ENCODE data around the gene PYDC1.
A peak's percentile ranks its signal among the peaks of the same experiment; 100 is the strongest.
"Not testable (repeated sequence)": the region's sequence is repeated elsewhere in the genome, so short reads cannot be mapped to it uniquely, and the experiment has no call there.

PYDC1 gene

DNA sequence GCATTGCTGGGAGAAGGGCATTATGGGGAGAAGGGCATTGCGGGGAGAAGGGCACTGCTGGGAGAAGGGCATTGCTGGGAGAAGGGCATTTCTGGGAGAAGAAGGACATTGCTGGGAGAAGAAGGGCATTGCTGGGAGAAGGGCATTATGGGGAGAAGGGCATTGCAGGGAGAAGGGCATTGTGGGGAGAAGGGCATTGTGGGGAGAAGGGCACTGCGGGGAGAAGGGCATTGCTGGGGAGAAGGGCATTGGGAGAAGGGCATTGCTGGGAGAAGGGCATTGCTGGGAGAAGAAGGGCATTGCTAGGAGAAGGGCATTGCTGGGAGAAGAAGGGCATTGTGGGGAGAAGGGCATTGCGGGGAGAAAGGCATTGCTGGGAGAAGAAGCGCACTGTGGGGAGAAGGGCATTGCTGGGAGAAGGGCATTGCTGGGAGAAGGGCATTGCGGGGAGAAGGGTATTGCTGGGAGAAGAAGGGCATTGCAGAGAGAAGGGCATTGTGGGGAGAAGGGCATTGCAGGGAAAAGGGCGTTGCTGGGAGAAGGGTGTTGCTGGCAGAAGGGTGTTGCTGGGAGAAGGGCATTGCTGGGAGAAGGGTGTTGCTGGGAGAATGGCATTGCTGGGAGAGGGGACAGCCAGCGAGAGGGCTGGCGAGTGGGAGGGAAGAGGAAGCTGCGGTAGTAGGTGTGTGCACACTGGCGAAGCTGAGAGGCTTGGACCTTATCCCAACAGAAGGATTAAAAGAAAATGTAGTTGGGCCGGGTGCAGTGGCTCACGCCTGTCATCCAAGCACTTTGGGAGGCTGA lies 4.6 kb upstream of the PYDC1 start:
- no peak for DNase-seq (ENCODE audit: low spot score)

DNA sequence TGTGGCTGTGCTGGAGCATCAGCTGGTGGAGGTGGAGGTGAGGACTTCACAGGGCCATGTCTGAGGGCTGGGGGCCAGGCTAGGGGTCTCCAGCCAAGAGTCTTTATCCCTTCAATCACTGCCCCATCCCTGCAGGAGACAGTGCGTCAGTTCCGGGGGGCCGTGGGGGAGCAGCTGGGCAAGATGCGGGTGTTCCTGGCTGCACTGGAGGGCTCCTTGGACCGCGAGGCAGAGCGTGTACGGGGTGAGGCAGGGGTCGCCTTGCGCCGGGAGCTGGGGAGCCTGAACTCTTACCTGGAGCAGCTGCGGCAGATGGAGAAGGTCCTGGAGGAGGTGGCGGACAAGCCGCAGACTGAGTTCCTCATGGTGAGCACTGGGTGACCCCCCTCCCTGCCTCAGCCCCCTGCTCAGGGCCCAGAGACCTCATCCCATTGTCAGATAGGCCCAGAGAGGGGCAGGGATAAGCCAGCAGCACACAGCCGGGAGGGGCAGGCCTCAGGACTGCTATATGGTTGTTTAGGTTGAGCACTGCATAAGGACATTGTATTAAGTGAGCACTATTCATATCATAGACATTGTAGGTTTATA lies 2.3 kb upstream of the PYDC1 start:
- no peak for DNase-seq (ENCODE audit: low spot score)

DNA sequence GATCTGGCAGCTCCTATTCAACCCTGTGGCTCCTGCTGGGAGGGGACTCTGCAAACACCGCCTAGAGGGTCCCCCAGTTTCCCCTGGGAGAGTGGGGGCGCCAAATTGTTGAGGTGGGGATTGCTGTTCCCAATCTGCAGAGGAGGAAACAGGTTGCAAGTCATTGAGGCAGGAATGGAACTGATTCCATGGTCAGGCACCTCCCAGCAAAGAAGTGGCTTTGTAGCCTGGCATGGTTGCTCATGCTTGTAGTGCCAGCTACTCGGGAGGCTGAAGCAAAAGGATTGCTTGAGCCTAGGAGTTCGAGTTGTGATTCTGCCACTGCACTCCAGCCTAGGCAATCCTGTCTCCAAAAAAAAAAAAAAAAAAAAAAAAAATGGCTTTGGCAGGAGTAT lies 198 bp upstream of the PYDC1 start:
- DNase-seq (ENCODE audit: low spot score), result no peak

DNA sequence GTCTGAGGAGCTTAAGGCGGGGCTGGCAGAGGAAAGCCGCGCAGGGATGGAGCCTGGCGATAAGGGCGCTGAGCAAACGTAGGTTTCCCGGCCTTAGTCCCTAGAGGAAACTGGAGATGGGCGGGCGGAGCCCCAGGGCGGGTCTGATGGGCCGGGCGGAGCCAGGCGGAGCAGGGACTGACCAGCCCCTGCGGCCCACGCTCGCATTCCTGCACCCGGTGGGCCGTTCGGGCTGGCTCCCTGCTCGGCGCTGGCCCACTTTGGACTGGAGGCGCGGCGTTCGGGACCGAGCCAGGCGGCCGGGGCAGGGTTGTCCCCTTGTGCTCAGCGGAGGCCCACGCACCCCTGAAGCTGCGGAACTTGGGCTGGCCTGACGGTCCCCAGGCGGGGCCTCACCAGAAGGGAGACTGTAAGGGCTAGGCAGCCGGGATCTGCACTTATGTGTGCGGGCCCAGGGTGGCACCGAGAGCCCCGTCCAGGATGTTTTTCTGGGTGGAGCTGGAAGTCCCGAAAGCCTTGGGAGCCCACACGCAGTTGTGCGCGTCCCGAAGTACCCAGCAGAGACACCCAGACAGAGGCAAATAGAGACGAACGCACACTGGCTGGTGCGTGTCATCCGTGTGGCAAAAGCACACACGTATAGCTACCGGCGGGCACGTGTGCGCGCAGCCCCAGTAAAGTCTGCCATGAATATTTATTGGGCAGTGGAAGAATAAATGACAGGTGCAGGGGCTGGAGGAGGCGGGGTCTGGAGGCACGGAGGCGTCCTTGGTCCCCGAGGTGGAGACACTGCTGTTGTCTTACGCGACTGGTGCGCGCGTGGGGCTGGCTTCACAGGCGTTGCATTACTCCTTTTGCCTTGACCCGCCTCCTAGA lies 1.4 kb downstream of the PYDC1 start:
- no peak for DNase-seq (ENCODE audit: low spot score)

DNA sequence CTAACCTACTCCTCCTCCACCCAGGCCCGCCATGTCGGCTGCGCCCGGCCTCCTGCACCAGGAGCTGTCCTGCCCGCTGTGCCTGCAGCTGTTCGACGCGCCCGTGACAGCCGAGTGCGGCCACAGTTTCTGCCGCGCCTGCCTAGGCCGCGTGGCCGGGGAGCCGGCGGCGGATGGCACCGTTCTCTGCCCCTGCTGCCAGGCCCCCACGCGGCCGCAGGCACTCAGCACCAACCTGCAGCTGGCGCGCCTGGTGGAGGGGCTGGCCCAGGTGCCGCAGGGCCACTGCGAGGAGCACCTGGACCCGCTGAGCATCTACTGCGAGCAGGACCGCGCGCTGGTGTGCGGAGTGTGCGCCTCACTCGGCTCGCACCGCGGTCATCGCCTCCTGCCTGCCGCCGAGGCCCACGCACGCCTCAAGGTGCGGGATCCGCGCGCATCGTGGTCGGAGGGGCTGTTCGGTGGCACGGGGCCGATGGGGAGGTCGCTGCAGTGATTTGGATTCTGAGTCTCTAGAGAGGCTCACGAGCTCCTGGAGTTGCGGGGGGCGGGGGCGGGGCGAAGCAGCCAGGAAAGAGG lies 2.1 kb downstream of the PYDC1 start:
- DNase-seq (ENCODE audit: low spot score), result no peak

DNA sequence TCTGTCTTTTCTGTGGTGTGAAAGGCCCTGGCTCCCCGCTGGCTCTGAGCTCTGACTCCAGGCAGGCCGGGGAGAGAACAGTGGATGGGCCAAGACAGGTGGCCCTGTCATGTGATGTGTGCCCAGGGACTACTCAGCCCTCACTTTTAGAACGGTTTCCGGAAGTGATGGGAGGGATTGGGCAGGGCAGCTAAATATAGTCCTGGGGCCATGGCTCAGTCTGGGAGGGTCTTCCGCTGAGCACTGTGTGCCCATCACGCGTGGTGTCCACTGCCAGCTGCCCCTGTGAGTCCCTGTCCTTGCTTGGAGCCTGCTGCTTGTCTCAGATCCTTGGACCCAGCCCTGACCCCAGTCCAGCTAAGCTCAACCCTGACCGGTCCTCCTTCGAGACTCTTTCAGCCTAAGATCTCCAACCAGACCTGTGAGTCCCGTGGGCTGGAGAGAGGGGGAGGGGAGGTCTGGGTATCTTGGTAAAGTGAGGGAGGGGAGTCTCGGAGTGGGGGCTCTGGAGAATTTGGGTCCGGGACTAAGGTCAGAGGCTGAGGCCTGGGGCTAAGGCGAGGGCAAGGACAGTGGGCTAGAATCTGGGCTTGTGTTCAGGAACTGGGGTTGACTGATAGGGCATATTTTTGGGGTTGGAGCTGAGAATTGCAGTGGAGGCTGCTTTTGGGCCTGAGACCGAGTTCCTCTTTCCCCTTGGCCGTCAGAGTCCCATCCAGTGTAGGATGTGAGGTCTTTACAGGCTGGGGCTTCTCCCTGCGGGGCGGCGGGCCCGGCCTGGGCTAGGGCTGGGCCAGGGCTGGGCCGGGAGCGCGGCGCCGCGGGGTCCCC lies 2.8 kb downstream of the PYDC1 start, which contains the start of gene TRIM72:
TRIM72 (plus strand) TSS at position 243 of the 831 bp plus-strand sequence. CDS start 620 bp downstream, outside the sequence.
- no peak for DNase-seq (ENCODE audit: low spot score)

DNA sequence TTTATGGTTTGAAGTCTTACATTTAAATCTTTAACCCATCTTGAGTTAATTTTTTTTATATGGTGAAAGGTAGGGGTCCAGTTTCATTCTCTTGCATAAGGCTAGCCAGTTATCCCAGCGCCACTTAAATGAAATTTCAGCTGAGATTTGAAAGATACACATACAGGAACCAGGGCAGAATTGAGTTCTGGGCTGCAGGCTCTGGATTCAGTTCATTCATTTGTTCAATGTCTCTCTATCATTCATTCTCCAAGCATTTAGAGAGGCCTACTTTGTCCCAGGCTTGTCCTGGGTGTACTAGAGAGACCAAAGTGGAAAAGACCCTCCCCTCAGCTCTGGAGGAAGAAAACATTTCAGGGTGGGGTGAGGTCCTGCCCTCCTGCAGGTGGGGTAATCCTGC lies 3.6 kb downstream of the PYDC1 start:
- DNase-seq (ENCODE audit: low spot score), result no peak

DNA sequence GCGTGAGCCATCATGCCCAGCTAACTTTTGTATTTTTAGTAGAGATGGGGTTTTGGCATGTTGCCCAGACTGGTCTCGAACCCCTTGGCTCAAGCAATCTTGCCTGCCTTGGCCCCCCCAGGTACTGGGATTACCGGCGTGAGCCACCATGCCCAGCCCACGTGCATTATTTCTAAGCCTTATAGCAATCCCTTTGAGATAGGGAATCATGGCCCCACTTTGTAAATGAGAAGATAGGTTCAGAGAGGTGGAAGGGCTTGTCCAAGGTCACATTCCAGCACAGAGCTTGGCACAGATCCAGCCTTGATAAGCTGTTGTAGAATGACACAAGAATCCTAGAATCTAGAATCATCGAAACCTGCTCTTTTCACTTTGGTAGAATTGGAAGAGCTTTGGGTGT lies 10.2 kb downstream of the PYDC1 start:
- DNase-seq (ENCODE audit: low spot score), result no peak

DNA sequence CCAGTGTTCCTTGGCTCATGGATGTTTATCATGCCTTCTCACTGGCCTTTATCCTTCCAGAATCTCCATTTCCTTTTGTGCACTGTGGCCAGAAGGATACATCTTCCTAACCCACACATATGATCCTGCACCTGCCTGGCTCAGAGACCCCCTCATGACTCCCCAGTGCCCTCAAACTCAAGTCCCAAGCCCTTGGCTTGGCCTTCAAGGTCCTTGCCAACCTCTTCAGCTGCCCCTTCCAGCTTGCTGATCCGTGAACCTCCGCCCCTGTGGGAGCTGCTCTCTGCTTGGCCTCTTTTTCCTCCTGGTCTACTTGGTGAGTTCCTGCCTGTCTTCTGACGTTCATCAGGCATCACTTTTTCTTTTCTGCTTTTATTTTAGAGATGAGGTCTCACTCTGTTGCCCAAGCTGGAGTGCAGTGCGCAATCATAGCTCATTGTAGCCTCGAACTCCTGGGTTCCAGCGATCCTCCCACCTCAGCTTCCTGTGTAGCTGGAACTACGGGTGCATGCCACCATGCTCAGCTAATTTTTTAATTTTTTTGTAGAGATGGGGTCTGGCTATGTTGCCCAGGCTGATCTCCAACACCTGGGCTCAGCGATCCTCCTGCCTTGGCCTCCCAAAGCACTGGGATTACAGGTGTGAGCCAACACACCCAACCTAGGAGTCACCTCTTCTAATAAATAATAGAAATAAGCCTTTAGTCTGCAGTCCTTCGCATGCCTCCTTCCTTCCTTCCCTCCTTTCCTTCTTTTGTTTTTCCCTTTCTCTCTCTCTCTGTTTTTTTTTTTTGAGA lies 11.9 kb downstream of the PYDC1 start:
- no peak for DNase-seq (ENCODE audit: low spot score)

DNA sequence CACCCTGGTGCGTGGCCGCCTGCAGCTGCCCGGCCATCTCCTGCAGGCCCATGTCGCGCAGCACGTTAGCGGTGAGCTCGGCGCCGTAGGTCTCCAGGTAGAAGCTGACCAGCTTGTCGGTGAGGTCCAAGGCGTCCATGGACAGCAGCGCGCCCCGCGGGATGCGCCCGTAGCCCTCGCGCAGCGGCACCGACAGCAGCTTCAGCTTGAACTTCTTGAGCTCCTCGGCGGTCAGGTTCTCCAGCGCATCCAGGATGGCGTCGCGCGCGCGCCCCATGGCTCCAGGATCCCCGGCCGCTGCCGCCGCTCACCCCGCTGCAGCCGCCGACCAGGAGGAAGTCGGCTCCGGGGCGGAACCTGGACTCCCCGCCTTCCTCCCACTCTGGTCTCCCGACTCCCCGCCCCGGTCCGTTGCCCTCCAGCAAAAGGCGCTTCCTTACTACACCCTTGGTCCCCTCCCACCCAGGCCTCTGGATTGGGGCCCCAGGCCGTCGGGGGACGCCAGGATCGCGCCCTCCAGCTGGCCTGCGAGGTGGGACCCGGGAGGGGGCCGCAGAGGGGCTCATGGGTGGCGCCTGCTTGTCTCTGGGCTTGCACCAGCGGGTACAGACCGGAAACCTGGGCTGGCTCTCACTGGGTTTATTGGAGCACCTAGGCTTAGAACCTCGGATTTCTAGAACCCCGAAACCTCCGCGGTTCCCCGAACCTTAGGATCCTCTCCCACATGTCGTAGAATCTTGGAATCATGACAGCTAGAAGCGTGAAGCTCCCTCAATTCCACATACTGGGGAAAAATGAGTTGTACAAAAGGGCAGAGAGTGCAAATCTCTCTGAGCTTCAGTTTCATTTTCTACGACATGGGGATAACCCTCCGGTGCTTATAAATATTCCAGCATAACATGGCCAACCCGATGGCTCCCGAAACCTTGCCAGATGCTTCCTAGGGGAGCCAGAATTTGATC lies 14.2 kb downstream of the PYDC1 start, which contains the start of gene PYCARD:
PYCARD (minus strand) TSS at position 347 of the 962 bp plus-strand sequence; CDS start at position 277, 70 bp downstream.
- no peak for DNase-seq (ENCODE audit: low spot score)

DNA sequence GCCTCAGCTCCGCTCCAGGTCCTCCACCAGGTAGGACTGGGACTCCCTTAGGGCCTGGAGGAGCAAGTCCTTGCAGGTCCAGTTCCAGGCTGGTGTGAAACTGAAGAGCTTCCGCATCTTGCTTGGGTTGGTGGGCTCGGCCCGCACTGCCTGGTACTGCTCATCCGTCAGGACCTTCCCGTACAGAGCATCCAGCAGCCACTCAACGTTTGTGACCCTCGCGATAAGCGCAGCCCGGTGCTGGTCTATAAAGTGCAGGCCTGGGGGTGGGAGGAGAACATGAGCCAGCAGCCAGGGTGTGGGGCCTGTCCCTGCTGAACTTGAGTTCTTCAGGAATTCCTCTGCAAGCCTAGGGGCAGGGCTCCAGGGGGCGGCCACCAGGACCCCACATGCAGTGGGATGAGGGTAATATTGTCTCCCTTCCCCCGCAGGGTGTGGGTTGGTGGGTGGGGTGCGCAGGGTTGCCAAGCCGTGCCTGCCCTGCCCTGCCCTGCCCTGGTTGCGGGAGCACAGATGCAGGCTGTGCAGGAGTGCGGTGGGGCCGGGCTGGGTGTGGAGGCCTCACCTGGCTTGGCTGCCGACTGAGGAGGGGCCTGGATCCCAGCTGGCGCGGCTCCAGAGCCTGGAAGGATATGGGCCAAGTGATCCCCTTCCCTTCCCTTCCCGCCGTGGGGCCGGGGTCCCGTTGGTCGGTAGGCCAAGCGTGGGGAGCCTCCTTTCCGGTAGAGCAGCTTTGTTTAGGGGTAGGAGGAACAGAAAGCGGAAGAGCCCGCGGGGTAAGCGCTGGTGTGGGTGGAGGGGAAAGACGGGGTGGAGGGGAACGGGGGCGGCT lies 15.1 kb downstream of the PYDC1 start:
- DNase-seq (ENCODE audit: low spot score), result peak; percentile 38

DNA sequence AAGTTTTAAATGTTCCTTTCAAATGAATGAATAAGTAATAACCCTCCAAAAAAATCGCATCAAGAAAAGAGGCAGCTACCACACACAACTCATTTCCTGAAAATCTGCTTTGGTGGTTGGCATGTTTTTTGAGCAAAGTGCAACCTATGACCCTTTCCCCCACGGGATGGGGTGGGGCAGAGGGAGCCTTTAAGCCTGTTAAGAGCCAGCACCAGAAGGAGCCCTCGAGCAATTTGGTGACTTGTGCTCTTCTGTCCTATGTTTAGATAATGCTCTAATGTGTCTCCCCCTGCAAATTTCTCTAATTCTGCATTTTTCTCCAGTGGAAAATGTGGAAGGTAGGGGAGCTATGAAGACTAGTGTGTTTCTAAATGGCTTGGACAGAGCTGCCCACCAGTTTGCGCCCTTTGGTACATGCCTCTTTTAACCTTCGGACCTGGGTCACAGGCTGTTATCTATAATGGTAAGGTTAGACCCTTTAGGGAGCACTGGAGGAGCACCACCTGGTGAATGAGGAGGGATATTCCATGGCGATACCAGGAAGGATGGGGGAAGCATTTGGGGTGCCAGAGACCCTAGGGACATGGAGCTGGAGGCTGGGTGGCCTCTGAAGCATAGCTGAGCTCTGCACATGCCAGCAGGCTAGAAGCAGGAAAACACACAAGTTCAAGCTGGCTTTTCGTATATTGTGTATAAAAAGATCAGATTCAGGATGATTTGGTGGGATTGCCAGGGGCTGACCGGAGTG lies 15.9 kb downstream of the PYDC1 start:
- no peak for DNase-seq (ENCODE audit: low spot score)

DNA sequence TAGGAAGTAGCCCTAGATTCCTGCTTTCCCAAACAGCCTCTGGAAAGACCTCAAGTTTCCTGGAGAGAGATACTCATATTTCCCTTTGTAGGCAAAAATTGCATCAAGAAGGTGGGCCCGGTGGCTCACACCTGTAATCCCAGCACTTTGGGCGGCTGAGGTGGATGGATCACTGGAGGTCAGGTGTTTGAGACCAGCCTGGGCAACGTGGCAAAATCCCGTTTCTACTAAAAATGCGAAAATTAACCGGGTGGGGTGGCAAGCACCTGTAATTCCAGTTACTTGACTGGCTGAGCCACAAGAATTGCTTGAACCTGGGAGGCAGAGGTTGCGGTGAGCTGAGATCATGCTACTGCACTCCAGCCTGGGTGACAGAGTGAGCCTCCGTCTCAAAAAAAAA lies 16.8 kb downstream of the PYDC1 start:
- not testable (repeated sequence) for DNase-seq (ENCODE audit: low spot score)

DNA sequence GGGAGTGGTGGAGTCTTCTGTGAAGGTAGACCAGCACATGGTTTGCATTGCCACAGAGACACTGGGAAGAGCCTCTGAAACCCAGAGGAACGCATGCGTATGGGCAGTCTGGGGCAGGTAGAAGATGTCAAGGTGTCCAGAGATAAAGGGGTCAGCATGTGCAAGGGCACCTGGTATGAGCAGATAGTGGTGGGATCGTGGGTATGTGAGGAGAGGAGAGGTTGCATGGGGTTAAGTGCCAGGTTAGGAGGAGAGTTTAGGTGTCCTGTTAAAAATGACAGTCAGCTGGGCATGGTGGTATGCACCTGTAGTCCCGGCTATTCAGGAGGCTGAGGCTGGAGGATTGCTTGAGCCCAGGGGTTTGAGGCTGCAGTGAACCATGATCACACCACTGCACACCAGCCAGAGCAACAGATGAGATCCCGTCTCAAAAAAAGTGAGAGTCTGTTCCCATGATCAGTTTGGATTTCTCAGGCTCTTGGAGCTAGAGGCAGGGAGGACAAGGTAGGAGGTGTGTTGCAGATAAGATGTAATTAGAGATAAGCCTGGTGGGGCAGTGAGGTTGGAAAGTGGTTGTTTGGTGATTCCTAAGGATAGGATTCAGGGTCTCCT lies 17.4 kb downstream of the PYDC1 start:
- no peak for DNase-seq (ENCODE audit: low spot score)

DNA sequence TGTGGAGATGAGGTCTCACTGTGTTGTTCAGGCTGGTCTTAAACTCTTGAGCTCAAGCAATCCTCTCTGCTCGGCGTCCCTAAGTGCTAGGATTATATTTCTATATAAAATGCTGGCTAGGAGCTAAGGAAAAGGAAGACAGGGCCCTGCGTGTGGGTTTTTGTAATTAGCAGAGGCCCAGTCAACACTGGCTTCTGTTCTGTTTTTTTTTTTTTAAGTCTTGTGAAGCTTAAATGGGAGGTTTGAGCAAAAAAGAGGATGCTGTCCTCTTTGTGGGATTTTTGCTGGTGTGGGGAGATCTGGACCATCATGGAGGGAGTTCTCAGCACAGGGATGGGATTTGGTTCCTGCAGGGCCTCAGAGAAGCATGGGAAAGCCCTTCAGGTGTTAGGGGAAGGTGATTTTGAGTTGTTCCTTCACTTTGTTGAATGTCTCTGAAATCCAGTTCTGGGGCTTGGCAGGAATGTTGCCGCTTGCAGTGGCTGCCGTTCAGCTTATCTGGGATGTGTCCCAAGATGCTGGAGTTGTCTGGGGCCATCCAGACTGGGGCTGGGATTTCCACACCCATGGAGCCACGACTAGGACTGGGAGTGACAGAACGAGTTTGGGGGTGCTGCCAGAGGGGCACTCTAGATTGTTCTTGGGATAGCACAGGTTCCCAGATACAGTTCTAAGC lies 18.6 kb downstream of the PYDC1 start:
- DNase-seq (ENCODE audit: low spot score), result no peak

DNA sequence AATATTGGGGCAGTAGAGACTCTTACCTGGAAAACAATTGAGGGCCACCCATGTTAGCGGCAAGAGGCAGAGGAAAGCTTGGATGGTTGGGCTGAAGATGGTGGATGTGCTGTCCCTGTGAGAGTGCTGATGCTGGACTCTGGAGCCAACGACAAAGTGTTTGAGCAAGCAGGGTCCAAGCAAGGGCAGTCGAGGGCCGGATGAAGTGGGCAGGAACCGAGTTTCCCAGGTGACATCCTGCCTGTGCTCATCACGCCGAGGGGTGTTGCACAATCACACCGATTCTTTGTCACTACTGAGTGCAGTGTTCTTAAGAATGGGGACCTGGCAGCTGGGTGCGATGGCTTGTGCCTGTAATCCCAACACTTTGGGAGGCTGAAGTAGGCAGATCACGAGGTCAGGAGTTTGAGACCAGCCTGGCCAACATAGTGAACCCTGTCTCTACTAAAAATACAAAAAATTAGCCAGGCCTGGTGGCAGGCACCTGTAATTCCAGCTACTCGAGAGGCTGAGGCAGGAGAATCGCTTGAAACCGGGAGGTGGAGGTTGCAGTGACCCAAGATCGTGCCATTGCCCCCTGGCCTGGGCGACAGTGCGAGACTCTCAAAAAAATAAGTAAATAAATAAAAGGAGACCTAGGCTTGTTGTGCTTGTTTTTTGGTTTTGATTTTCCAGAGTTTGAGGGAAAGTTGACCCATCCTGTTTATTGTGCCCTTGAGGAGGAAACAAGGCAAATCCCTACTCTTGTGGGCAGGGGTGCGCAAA lies 20.4 kb downstream of the PYDC1 start:
- DNase-seq (ENCODE audit: low spot score), result no peak
